22Rv1 (cell line): Measurements from ENCODE around the gene NKX2-2.

Source experiments
- CTCF ChIP-seq: fragments of 450-650 bp; IDR thresholded peaks from 2 replicates; pipeline ENCODE4 v1.5.1; 2017; ENCODE audit warnings: mild to moderate bottlenecking
- ZFX ChIP-seq: fragments of 450-650 bp; IDR thresholded peaks from 2 replicates; pipeline ENCODE4 v1.6.1; 2017; ENCODE audit warnings: antibody characterized with exemption, borderline replicate concordance

GRCh38 chr20:21504323-21504722, 9.5 kb downstream of the NKX2-2 start:
- TF ChIP-seq CTCF (no peak), ZFX (no peak)
